ENCODE data around the gene VANGL2. TPM values are rescaled to one million over a fixed set of nuclear protein-coding genes. Genes with fewer than 3 reads are reported as not detected.
A peak's percentile ranks its signal among the peaks of the same experiment; 100 is the strongest.

Gene VANGL2
- total and polyA plus RNA-seq, 2 of the 4 experiments (the other 2 are of a cell fraction) = 0.36 to 3.6 TPM

GRCh38 chr1:160358073-160358472 is 42.3 kb upstream of the VANGL2 start:
- Histone ChIP-seq H3K23ac (ENCODE audit: low read depth, low read length) (no peak overlapping the region), H2AFZ (replicated peaks; ENCODE audit: low read length, poor library complexity) (no peak overlapping the region), H2AK5ac (ENCODE audit: low read depth, low read length) (no peak overlapping the region), H3K56ac (ENCODE audit: extremely low read depth, insufficient read depth, low read length) (no peak overlapping the region), H4K20me1 (ENCODE audit: insufficient read depth, low read length) (no peaks in the 10 kb centered on the region; the same call in 1 of the 2 replicates), H3K18ac (ENCODE audit: low read depth, low read length) (no peak overlapping the region), H3K36me3 (ENCODE audit: control insufficient read depth, insufficient read depth, low read length) (peaks cover 51% of the 10 kb centered on the region), H3K27ac (ENCODE audit: insufficient read depth, low read length) (no peak overlapping the region), H3K4ac (ENCODE audit: low read depth, low read length) (no peak overlapping the region), H2BK120ac (ENCODE audit: low read depth, low read length) (no peak overlapping the region), H4K5ac (ENCODE audit: low read depth, low read length) (no peak overlapping the region), H3K14ac (replicated peaks; ENCODE audit: low read depth, low read length) (no peak overlapping the region), H3K4me2 (ENCODE audit: low read depth, low read length) (no peak overlapping the region), H3K4me3 (ENCODE audit: insufficient read depth, low read depth, low read length) (no peak overlapping the region), H2BK5ac (ENCODE audit: low read depth, low read length, poor library complexity, severe bottlenecking) (no peak overlapping the region), H3K9ac (ENCODE audit: low read depth, low read length) (no peak overlapping the region), H2BK15ac (ENCODE audit: low read depth, low read length) (no peak overlapping the region), H3K9me1 (ENCODE audit: insufficient read depth, low read length) (no peaks in the 10 kb centered on the region; the same call in 1 of the 2 replicates), H2AK9ac (replicated peaks; ENCODE audit: low read depth, low read length, poor library complexity) (no peak overlapping the region), H2BK20ac (ENCODE audit: low read depth, low read length) (no peak overlapping the region), H3K79me1 (ENCODE audit: low read depth in 1 of 2, low read length in 2 of 2) (no peaks in the 10 kb centered on the region), H3K4me1 (ENCODE audit: control insufficient read depth, insufficient read depth, low read length) (peaks cover 2% of the 10 kb centered on the region; the same call in 1 of the 2 replicates), H3K9me3 (ENCODE audit: control insufficient read depth, insufficient read depth, low read length) (no peaks in the 10 kb centered on the region), H4K8ac (ENCODE audit: low read depth in 2 of 2, low read length in 2 of 2) (no peak overlapping the region), H3K27me3 (ENCODE audit: control insufficient read depth, insufficient read depth, low read length) (no peaks in the 10 kb centered on the region), H4K91ac (ENCODE audit: insufficient read depth, low read depth, low read length) (no peak overlapping the region)
- ChIA-PET CTCF (interaction anchor here (1.3 kb wide), 1 partner anchor 19 kb away, joined by 5 read pairs; no protein-coding TSS in a partner anchor), POLR2A (ENCODE audit: unreplicated experiment) (no interaction called here)
- BruUV-seq (replicated peaks) = no TSS peak
- intact Hi-C loops (cut with micrococcal nuclease) (no loop called here), dilution Hi-C loops (cut with HindIII; ENCODE audit: low sequenced_read_pairs, unreplicated experiment) (no loop called here), in situ Hi-C loops (cut with MboI; ENCODE audit: low sequenced_read_pairs) (loop anchor here (10.0 kb wide), 1 partner anchor 263 kb away; the partner anchor contains the start of gene IGSF8)
- TF ChIP-seq MAFK (IDR thresholded peaks at IDR 0.05; ENCODE audit: low read depth, low read length) (0 out of 2 replicates have a peak, but pooled peaks have one; percentile 29), MXI1 (IDR thresholded peaks at IDR 0.05; ENCODE audit: borderline replicate concordance, low read depth, low read length) (no peak)
- 42% methylated on average over 2 of the region's 4 CpGs; no CpG with 5 or more reads in 1 of the 2 experiments for WGBS, 2 experiments (ENCODE audit: extremely low coverage in 2 of 2, insufficient read length in 1 of 2)
- DNase-seq = no peak
- ATAC-seq (ENCODE audit: low read depth) = no peak

All from IMR-90 (cell line).